Measurements from ENCODE around the gene MRPL49. TPM values are rescaled to one million over a fixed set of nuclear protein-coding genes. Genes with fewer than 3 reads are reported as not detected.

Gene MRPL49
- total and polyA plus RNA-seq, 9 of the 15 experiments (the other 6 are each of a cell fraction or from before 2014, with no cell fraction given), result 74.3 to 132 (median 91.2) TPM

DNA sequence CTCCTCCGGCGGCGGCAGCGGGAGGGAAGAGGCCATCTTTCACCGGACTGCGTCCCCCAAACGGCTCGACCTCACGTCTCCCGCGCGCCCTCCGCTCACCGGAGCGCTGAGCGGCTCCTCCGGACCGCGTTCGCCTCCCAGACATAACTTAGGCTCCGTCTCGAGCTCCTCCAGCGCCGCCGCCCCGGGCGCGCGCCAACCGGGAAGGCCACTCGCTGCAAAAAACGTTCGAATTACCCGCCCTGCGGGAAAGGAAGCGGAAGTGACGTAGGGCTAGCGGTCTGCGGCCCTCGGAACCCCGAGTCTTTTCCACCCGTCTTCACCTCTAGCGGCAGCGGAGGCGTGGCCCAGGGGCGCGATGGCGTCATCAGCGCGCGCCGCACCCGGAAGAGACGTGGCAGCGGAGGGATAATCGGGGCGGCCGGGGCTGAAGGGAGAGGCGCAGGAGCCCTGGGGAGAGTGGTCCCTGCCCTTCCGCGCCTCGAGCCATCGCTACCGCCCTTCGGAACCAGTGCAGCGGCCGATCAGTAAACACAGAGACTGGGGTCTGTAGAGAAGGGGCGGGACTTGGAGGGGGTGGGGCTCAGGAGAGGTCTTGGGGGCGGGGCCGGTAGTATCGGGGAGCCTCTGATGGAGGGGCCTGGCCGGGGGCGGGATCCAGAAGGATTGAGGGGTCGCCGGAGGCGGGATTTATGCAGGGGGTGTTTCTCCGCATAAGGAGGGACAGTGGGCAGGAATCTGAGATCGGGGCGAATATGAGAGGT is 38.1 kb upstream of the MRPL49 start, which contains the start of the genes CDCA5 and ZFPL1 (continued):
- TF ChIP-seq, protein P1, sequence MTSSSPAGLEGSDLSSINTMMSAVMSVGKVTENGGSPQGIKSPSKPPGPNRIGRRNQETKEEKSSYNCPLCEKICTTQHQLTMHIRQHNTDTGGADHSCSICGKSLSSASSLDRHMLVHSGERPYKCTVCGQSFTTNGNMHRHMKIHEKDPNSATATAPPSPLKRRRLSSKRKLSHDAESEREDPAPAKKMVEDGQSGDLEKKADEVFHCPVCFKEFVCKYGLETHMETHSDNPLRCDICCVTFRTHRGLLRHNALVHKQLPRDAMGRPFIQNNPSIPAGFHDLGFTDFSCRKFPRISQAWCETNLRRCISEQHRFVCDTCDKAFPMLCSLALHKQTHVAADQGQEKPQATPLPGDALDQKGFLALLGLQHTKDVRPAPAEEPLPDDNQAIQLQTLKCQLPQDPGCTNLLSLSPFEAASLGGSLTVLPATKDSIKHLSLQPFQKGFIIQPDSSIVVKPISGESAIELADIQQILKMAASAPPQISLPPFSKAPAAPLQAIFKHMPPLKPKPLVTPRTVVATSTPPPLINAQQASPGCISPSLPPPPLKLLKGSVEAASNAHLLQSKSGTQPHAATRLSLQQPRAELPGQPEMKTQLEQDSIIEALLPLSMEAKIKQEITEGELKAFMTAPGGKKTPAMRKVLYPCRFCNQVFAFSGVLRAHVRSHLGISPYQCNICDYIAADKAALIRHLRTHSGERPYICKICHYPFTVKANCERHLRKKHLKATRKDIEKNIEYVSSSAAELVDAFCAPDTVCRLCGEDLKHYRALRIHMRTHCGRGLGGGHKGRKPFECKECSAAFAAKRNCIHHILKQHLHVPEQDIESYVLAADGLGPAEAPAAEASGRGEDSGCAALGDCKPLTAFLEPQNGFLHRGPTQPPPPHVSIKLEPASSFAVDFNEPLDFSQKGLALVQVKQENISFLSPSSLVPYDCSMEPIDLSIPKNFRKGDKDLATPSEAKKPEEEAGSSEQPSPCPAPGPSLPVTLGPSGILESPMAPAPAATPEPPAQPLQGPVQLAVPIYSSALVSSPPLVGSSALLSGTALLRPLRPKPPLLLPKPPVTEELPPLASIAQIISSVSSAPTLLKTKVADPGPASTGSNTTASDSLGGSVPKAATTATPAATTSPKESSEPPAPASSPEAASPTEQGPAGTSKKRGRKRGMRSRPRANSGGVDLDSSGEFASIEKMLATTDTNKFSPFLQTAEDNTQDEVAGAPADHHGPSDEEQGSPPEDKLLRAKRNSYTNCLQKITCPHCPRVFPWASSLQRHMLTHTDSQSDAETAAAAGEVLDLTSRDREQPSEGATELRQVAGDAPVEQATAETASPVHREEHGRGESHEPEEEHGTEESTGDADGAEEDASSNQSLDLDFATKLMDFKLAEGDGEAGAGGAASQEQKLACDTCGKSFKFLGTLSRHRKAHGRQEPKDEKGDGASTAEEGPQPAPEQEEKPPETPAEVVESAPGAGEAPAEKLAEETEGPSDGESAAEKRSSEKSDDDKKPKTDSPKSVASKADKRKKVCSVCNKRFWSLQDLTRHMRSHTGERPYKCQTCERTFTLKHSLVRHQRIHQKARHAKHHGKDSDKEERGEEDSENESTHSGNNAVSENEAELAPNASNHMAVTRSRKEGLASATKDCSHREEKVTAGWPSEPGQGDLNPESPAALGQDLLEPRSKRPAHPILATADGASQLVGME (CRISPR knock-in tag; IDR thresholded peaks at IDR 0.05), result 0 out of 2 replicates have a peak, but pooled peaks have one; percentile 53
- TF ChIP-seq NR3C1 (CRISPR knock-in tag; IDR thresholded peaks at IDR 0.05), result no peak
- TF ChIP-seq SREBF2 (CRISPR knock-in tag; IDR thresholded peaks at IDR 0.05), result peak; percentile 66; the same call in 1 of the 2 replicates
- TF ChIP-seq, protein P2, sequence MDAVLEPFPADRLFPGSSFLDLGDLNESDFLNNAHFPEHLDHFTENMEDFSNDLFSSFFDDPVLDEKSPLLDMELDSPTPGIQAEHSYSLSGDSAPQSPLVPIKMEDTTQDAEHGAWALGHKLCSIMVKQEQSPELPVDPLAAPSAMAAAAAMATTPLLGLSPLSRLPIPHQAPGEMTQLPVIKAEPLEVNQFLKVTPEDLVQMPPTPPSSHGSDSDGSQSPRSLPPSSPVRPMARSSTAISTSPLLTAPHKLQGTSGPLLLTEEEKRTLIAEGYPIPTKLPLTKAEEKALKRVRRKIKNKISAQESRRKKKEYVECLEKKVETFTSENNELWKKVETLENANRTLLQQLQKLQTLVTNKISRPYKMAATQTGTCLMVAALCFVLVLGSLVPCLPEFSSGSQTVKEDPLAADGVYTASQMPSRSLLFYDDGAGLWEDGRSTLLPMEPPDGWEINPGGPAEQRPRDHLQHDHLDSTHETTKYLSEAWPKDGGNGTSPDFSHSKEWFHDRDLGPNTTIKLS (IDR thresholded peaks at IDR 0.05; ENCODE audit: borderline replicate concordance, low read depth), result peak; percentile 100
- TF ChIP-seq ZNF830 (CRISPR knock-in tag; IDR thresholded peaks at IDR 0.05), result no peak
- peak; percentile 95 for TF ChIP-seq ATF1 (CRISPR knock-in tag; IDR thresholded peaks at IDR 0.05)
- peak; percentile 99 for TF ChIP-seq ATF1 (tag; IDR thresholded peaks at IDR 0.05)
- TF ChIP-seq TCF7L2 (IDR thresholded peaks at IDR 0.05; ENCODE audit: low read depth, low read length), result no peak
- peak; percentile 96; the same call in 1 of the 2 replicates for TF ChIP-seq NR1H2 (CRISPR knock-in tag; IDR thresholded peaks at IDR 0.05)
- TF ChIP-seq THRB (CRISPR knock-in tag; conservative IDR thresholded peaks at IDR 0.05), result no peak
- TF ChIP-seq, protein P3, sequence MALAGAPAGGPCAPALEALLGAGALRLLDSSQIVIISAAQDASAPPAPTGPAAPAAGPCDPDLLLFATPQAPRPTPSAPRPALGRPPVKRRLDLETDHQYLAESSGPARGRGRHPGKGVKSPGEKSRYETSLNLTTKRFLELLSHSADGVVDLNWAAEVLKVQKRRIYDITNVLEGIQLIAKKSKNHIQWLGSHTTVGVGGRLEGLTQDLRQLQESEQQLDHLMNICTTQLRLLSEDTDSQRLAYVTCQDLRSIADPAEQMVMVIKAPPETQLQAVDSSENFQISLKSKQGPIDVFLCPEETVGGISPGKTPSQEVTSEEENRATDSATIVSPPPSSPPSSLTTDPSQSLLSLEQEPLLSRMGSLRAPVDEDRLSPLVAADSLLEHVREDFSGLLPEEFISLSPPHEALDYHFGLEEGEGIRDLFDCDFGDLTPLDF (CRISPR knock-in tag; IDR thresholded peaks at IDR 0.05), result peak; percentile 92
- TF ChIP-seq KDM4B (IDR thresholded peaks at IDR 0.05; ENCODE audit: borderline replicate concordance in 2 of 2, low read depth in 1 of 2), result peak in 1 of 2 experiments; percentile 81; a peak in 1 of 4 replicates
- peak; percentile 92 for TF ChIP-seq SUPT5H (IDR thresholded peaks at IDR 0.05)
- TF ChIP-seq ZNF133 (CRISPR knock-in tag; IDR thresholded peaks at IDR 0.05), result 0 out of 2 replicates have a peak, but pooled peaks have one; percentile 23
